ENCODE measurements around the gene ARHGAP6.

Gene ARHGAP6

GRCh38 chrX:11451151-11451550 lies 214.6 kb downstream of the ARHGAP6 start:
- no peak for DNase-seq

GRCh38 chrX:11450354-11450753 lies 215.4 kb downstream of the ARHGAP6 start:
- DNase-seq: no peak

GRCh38 chrX:11449613-11450012 lies 216.1 kb downstream of the ARHGAP6 start:
- no peak for DNase-seq

- no peak for DNase-seq
Observed at GRCh38 chrX:11447418-11447817, 218.3 kb downstream of the ARHGAP6 start.

GRCh38 chrX:11446949-11447348 lies 218.8 kb downstream of the ARHGAP6 start:
- no peak for DNase-seq

- DNase-seq: no peak
Observed at GRCh38 chrX:11446336-11446735, 219.4 kb downstream of the ARHGAP6 start.

GRCh38 chrX:11445540-11445939 lies 220.2 kb downstream of the ARHGAP6 start:
- DNase-seq: peak; percentile 38

- DNase-seq: no peak
Observed at GRCh38 chrX:11444052-11444451, 221.7 kb downstream of the ARHGAP6 start.

- no peak for DNase-seq
Observed at GRCh38 chrX:11439846-11440245, 225.9 kb downstream of the ARHGAP6 start.

- no peak for DNase-seq
Observed at GRCh38 chrX:11438767-11439166, 227.0 kb downstream of the ARHGAP6 start.

GRCh38 chrX:11438380-11438723 lies 227.4 kb downstream of the ARHGAP6 start:
- DNase-seq: no peak

GRCh38 chrX:11437642-11438379 lies 227.9 kb downstream of the ARHGAP6 start:
- no peak for DNase-seq

- no peak for DNase-seq
Observed at GRCh38 chrX:11435568-11435967, 230.2 kb downstream of the ARHGAP6 start.

- DNase-seq: no peak
Observed at GRCh38 chrX:11434607-11435006, 231.1 kb downstream of the ARHGAP6 start.

- DNase-seq: peak; percentile 84
Observed at GRCh38 chrX:11431786-11432185, 233.9 kb downstream of the ARHGAP6 start.

GRCh38 chrX:11430271-11430670 lies 235.4 kb downstream of the ARHGAP6 start:
- no peak for DNase-seq

GRCh38 chrX:11429538-11430085 lies 236.1 kb downstream of the ARHGAP6 start:
- DNase-seq: peak; percentile 17

- no peak for DNase-seq
Observed at GRCh38 chrX:11427453-11428071, 238.2 kb downstream of the ARHGAP6 start.

- DNase-seq: no peak
Observed at GRCh38 chrX:11426712-11427452, 238.8 kb downstream of the ARHGAP6 start.

- no peak for DNase-seq
Observed at GRCh38 chrX:11424903-11425674, 240.6 kb downstream of the ARHGAP6 start.

- DNase-seq: no peak
Observed at GRCh38 chrX:11423949-11424348, 241.8 kb downstream of the ARHGAP6 start.

- DNase-seq: peak; percentile 89
Observed at GRCh38 chrX:11423362-11423818, 242.3 kb downstream of the ARHGAP6 start.

GRCh38 chrX:11422525-11422857 lies 243.2 kb downstream of the ARHGAP6 start:
- peak; percentile 50 for DNase-seq
